Stimulated activated CD4-positive, alpha-beta T cell treated with anti-CD3 and anti-CD28 coated beads, Interleukin-4, amount 100 ng/mL, for 24 hours (primary cell): ENCODE data around the gene PIK3CD.
A peak's percentile ranks its signal among the peaks of the same experiment; 100 is the strongest.

ENCODE experiments used
- DNase-seq: peaks from one replicate; pipeline ENCODE4 v3.0.0-alpha.2; 2020

The PIK3CD gene

GRCh38 chr1:9651565-9652378, at the start of gene PIK3CD:
PIK3CD (plus strand) TSS chr1:9651731; CDS start chr1:9710456, 58,725 bp downstream.
- DNase-seq: peak; percentile 52

DNA sequence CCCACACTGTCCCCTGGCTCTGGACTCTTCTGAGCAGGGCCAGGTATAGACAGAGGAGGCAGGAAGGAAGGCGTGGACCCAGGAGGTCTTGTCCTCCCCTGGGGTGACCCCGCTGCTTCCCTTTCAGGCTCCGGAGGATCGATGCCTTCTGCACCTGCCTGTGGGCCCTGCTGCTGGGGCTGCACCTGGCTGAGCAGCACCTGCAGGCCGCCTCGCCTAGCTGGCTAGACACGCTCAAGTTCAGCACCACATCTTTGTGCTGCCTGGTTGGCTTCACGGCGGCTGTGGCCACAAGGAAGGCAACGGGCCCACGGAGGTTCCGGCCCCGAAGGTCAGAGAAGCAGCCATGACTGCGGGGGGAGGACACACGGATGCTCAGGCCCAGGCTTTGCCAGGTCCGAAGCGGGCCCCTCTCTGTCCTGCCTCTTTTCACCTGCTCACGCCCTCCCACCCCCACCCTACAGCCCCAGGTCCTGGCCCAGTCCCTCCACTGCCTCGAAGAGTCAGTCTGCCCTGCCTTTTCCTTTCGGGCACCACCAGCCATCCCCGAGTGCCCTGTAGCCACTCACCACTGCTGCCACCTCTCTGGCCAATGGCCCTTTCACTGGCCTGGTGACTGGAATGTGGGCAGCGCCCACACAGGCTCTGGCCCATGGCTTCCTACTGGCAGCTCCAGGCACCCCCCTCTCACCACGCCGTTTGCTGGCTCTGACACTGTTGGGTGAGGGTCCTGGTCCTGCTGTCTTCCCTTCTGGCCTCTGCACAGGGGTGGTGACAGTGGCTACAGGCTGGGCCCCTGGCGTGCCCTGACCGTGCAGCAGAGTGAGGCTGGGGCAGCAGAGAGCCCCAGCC, 49.4 kb upstream of the PIK3CD start:
- DNase-seq: no peak

DNA sequence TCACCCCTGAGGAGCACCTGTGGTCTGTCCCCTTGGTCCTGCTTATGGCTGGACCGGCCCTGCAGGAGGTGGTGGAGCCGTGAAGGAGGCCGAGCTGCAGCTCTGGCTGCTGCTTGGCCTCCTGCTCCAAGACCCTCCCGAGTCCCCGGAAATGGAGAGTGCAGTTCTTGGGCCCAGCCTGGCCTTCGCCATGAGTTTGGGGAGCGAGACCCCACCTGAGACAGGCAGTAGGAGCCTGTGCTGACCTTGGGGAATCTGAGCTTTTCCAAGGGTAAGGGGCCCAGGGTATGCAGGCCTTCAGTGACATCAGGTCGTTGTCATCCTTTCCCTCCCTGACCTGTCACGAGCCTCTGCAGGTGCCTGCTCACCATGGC, 48.8 kb upstream of the PIK3CD start:
- no peak for DNase-seq

GRCh38 chr1:9603307-9603706, 48.2 kb upstream of the PIK3CD start:
- no peak for DNase-seq

GRCh38 chr1:9603766-9604753, 47.5 kb upstream of the PIK3CD start:
- no peak for DNase-seq

DNA sequence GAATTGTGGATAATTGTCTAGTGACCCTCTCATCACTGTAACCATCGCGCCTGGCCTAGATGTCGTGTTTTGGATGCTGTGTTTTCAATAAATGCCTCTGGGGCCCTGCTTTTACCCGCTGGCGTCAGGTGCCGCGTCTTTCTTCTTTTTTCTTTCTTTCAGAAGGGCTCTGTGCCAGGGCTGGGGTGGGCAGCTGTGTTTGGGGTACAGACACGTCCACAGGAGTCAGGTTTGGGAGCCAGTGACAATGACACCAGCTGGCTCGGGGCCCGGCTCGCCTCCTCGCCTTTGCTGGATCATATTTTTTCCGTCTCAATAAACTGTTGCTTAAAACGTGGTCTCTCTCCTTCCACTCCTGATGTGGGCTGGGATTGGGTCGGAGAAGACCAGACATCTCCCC, 46.7 kb upstream of the PIK3CD start:
- DNase-seq: no peak

- DNase-seq: no peak
Observed at GRCh38 chr1:9605946-9606455, 45.5 kb upstream of the PIK3CD start.

- DNase-seq: no peak
Observed at GRCh38 chr1:9606458-9606857, 45.1 kb upstream of the PIK3CD start.

- DNase-seq: no peak
Observed at GRCh38 chr1:9606948-9607347, 44.6 kb upstream of the PIK3CD start.

GRCh38 chr1:9607352-9607751, 44.2 kb upstream of the PIK3CD start:
- DNase-seq: no peak

GRCh38 chr1:9609998-9610397, 41.5 kb upstream of the PIK3CD start:
- no peak for DNase-seq

DNA sequence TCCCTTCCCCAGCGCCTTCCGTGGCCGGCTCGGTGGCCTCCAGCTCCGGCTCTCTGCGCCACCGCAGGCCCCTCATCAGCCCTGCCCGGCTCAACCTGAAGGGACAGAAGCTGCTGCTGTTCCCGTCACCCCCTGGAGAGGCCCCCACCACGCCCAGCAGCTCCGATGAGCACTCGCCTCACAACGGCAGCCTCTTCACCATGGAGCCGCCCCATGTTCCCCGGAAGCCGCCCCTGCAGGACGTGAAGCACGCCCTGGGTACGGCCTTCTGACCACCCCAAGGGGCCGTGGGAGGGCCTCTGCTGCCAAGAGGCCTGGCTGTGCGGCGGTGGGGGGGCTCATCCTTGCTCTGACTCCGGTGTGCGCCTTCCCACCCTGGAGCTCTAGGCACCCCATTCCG, 41.0 kb upstream of the PIK3CD start:
- DNase-seq: no peak

- no peak for DNase-seq
Observed at GRCh38 chr1:9611716-9612115, 39.8 kb upstream of the PIK3CD start.

DNA sequence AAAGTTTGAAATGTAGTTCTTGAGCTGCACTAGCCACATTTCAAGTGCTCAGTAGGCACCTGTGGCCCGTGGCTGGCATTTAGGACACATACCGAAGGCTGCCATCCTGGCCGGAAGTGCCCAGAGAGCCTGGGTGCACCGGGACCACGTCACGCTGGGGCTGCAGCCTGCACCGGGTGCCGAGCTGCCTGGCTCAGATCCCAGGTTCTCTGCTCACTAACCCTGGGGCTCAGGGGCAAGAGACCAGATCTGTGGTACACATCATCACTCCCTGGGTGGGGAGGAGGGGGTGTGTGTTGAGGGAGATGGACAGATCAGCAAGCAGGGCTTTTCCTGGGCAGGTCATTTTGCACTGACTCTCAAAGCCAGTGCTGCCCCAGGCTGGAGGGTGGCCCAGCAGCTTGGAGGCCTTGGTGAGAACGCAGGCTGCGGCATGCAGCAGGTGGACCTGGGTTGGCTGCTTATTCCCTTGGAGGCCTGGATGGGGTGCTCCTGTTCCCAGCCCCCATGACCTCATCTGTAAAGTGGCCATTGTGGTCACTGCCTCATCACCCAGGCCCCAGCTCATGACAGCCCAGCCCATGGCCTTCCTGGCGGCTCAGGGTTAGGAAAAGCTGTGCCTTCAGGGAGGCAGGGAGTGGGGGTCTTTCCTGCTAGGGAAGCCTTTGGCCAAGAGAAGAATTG, 39.2 kb upstream of the PIK3CD start:
- no peak for DNase-seq

- no peak for DNase-seq
Observed at GRCh38 chr1:9612871-9613624, 38.5 kb upstream of the PIK3CD start.

GRCh38 chr1:9613625-9614299, 37.8 kb upstream of the PIK3CD start:
- DNase-seq: no peak

GRCh38 chr1:9615316-9616063, 36.0 kb upstream of the PIK3CD start:
- peak; percentile 59 for DNase-seq

DNA sequence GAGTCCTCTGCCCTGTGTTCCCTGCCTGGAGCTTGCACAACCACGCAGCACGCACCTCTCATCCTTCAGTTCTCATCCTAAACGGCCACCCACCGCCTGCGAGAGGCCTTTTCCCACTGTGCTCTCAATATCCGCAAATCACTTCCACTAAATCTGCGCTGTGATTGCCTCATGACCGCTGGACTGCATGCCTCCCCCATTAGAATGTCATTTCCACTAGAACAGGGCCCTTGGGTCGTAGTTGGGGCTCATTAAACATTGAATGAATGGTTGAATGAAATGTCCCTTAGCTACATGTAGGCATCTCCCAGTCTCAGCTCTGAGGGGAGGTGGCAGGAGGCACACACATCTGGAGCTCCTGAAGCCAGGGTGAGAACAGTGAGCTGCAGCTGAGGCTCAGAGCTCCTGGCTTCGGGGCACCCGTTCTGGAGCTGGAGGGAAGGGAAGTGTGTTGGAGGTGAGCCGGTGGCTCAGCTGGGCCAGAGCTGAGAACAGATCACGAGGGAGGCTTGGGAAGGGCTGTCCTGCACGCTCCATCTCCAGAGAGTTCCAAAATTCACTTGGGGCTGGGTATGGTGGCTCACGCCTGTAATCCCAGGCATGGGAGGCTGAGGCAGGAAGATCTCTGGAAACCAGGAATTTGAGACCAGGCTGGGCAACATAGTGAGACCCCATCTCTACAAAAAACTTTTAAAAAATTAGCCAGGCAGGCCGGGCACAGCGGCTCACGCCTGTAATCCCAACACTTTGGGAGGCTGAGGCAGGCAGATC, 32.4 kb upstream of the PIK3CD start:
- no peak for DNase-seq

DNA sequence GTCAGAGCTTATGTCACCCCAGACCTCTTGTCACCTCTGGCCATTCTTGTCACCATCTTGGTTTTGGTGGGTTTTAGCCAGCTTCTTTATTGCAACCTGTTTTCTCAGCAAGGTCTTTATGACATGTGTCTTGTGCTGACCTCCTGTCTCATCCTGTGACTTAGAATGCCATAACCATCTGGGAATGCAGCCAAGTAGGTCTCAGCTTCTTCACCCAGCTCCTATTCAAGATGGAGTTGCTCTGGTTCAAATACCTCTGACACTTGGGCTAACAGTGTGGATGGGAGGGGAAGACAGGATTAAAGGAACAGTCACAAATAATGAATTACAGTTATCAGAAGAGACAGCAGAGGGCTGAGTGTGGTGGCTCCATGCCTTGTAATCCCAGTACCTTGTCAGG, 30.5 kb upstream of the PIK3CD start:
- DNase-seq: no peak
